ENCODE data around the gene SERF1A. TPM values are rescaled to one million over a fixed set of nuclear protein-coding genes. Genes with fewer than 3 reads are reported as not detected.
A peak's percentile ranks its signal among the peaks of the same experiment; 100 is the strongest.
"Not testable (repeated sequence)": the region's sequence is repeated elsewhere in the genome, so short reads cannot be mapped to it uniquely, and the experiment has no call there.

SERF1A gene
- total RNA-seq, result 1.5 TPM
- long read RNA-seq, transcript SERF1A-201 (3 exons, 963 nt), result major isoform, 17 of 23 reads
- long read RNA-seq, partial matches to known transcripts, result 1 of 23 reads
- long read RNA-seq, other reads (novel, unspliced or antisense), result 3 of 23 reads

GRCh38 chr5:70900533-70901271 lies at the start of gene SERF1A:
SERF1A (plus strand) TSS chr5:70900669; CDS start chr5:70900870, 201 bp downstream.
- intact Hi-C loops (cut with micrococcal nuclease); DNase-seq: not testable (repeated sequence)
- peak; percentile 100 for ATAC-seq

GRCh38 chr5:70866778-70867177 lies 33.7 kb upstream of the SERF1A start:
- intact Hi-C loops (cut with micrococcal nuclease); ATAC-seq; DNase-seq: not testable (repeated sequence)

GRCh38 chr5:70870626-70871025 lies 29.8 kb upstream of the SERF1A start:
- intact Hi-C loops (cut with micrococcal nuclease); ATAC-seq; DNase-seq: not testable (repeated sequence)

GRCh38 chr5:70896076-70896475 lies 4.4 kb upstream of the SERF1A start:
- intact Hi-C loops (cut with micrococcal nuclease); ATAC-seq; DNase-seq: not testable (repeated sequence)

GRCh38 chr5:70901272-70901571 lies 753 bp downstream of the SERF1A start:
- ATAC-seq; DNase-seq; intact Hi-C loops (cut with micrococcal nuclease): not testable (repeated sequence)

GRCh38 chr5:70906624-70907023 lies 6.2 kb downstream of the SERF1A start:
- ATAC-seq; DNase-seq; intact Hi-C loops (cut with micrococcal nuclease): not testable (repeated sequence)

GRCh38 chr5:70916829-70917228 lies 16.4 kb downstream of the SERF1A start:
- DNase-seq; ATAC-seq; intact Hi-C loops (cut with micrococcal nuclease): not testable (repeated sequence)

- peak; percentile 39 for ATAC-seq
- intact Hi-C loops (cut with micrococcal nuclease); DNase-seq: not testable (repeated sequence)
Measured at GRCh38 chr5:70925211-70925562, 24.7 kb downstream of the SERF1A start.

GRCh38 chr5:70931709-70932368 lies 31.4 kb downstream of the SERF1A start:
- intact Hi-C loops (cut with micrococcal nuclease); DNase-seq: not testable (repeated sequence)
- peak; percentile 55 for ATAC-seq

- ATAC-seq; intact Hi-C loops (cut with micrococcal nuclease); DNase-seq: not testable (repeated sequence)
Measured at GRCh38 chr5:70932560-70932959, 32.1 kb downstream of the SERF1A start.

- DNase-seq; intact Hi-C loops (cut with micrococcal nuclease); ATAC-seq: not testable (repeated sequence)
Measured at GRCh38 chr5:70953068-70953467, 52.6 kb downstream of the SERF1A start.

Other genes starting within 250 kb of the SERF1A start
- gene SMN1, start 24.4 kb downstream of the SERF1A start, total RNA-seq, result 19.6 TPM
- 5.9 TPM for gene NAIP, start 124.7 kb downstream of the SERF1A start, total RNA-seq
- 11.7 TPM for gene GTF2H2, start 167.0 kb downstream of the SERF1A start, total RNA-seq